ENCODE data around the gene SACS. TPM values are rescaled to one million over a fixed set of nuclear protein-coding genes. Genes with fewer than 3 reads are reported as not detected.
"Not testable (repeated sequence)": the region's sequence is repeated elsewhere in the genome, so short reads cannot be mapped to it uniquely, and the experiment has no call there.

Gene SACS
- total and polyA plus RNA-seq, 2 donors (not counting 1 experiment from before 2014, with no cell fraction given), result 6.8 to 21.4 TPM

DNA sequence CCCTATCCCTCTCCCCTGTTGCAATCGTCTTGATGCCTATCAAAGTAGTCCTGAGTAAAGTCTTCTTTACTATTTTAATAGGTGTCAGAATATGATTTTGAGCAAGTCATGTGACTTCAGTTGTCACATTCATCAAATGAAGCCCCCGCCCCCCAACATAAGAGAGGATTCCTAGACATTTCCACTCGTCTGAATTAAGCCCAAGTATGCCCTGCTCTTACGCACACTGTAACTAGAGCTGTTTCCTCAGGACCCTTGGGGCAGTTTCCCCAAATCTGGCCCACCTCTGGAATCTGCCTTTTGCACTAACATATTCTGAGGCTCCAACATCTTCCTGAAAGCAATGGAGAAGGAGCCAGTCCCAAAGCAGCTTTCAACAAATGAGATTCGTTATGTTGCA is 25.5 kb downstream of the SACS start:
- Histone ChIP-seq H3K4me3 (ENCODE audit: control extremely low read depth in 1 of 5, extremely low read depth in 1 of 5, insufficient read depth in 1 of 5, low read depth in 2 of 5, low read length in 4 of 5) (no peak overlapping the region), H3K27ac (ENCODE audit: low read length in 2 of 2) (no peak overlapping the region), H3K27me3 (replicated peaks in 1 of 4; ENCODE audit: control extremely low read depth in 1 of 4, control insufficient read depth in 3 of 4, insufficient read depth in 4 of 4, low read length in 3 of 4) (peaks cover 0 to 6% (median 3%) of the 10 kb centered on the region in 4 experiments), H4K20me1 (ENCODE audit: control insufficient read depth, insufficient read depth, low read length, poor library complexity, severe bottlenecking) (no peaks in the 10 kb centered on the region), H3K9ac (ENCODE audit: low read length) (no peak overlapping the region), H3K4me2 (replicated peaks; ENCODE audit: low read depth, low read length, poor library complexity, severe bottlenecking) (no peak overlapping the region), H3K4me1 (ENCODE audit: control insufficient read depth in 2 of 2, insufficient read depth in 2 of 2, low read length in 2 of 2) (no peaks in the 10 kb centered on the region), H3K9me3 (ENCODE audit: control extremely low read depth in 1 of 3, control insufficient read depth in 2 of 3, insufficient read depth in 1 of 3, low read length in 2 of 3) (peaks cover 0 to 2% (median 0%) of the 10 kb centered on the region in 3 donors), H2AFZ (ENCODE audit: insufficient read depth, low read depth, low read length, poor library complexity, severe bottlenecking) (no peak overlapping the region), H3K36me3 (replicated peaks in 1 of 2; ENCODE audit: control extremely low read depth in 1 of 2, control insufficient read depth in 1 of 2, extremely low read depth in 1 of 2, insufficient read depth in 2 of 2, low read length in 1 of 2) (no peaks in the 10 kb centered on the region), H3K79me2 (ENCODE audit: control insufficient read depth, insufficient read depth, low read length) (no peaks in the 10 kb centered on the region)
- ATAC-seq (ENCODE audit: low read depth), result no peak
- ChIA-PET POLR2A (no interaction called here), CTCF (interaction anchor here (1.0 to 2.1 kb wide), 7 partner anchors 15 to 492 kb away, joined by 3 to 5 read pairs (median 4); partner anchors contain the start of gene MIPEP)
- intact Hi-C loops (cut with micrococcal nuclease), result no loop called here
- no peak for DNase-seq
- Mint-ChIP-seq H3K4me1 (peaks cover 2% of the 10 kb centered on the region), H3K27ac (no peak overlapping the region), H3K27me3 (peaks cover 34% of the 10 kb centered on the region), H3K9me3 (ENCODE audit: insufficient read depth) (no peaks in the 10 kb centered on the region), H3K4me3 (no peak overlapping the region)
- WGBS (ENCODE audit: insufficient coverage), result 100% methylated on average over 2 of the region's 5 CpGs
- TF ChIP-seq, protein P1, sequence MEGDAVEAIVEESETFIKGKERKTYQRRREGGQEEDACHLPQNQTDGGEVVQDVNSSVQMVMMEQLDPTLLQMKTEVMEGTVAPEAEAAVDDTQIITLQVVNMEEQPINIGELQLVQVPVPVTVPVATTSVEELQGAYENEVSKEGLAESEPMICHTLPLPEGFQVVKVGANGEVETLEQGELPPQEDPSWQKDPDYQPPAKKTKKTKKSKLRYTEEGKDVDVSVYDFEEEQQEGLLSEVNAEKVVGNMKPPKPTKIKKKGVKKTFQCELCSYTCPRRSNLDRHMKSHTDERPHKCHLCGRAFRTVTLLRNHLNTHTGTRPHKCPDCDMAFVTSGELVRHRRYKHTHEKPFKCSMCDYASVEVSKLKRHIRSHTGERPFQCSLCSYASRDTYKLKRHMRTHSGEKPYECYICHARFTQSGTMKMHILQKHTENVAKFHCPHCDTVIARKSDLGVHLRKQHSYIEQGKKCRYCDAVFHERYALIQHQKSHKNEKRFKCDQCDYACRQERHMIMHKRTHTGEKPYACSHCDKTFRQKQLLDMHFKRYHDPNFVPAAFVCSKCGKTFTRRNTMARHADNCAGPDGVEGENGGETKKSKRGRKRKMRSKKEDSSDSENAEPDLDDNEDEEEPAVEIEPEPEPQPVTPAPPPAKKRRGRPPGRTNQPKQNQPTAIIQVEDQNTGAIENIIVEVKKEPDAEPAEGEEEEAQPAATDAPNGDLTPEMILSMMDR (IDR thresholded peaks at IDR 0.05), result no peak
- TF ChIP-seq EZH2 (IDR thresholded peaks at IDR 0.05; ENCODE audit: borderline replicate concordance, insufficient read depth, low read depth, low read length, poor library complexity, severe bottlenecking), result no peak

DNA sequence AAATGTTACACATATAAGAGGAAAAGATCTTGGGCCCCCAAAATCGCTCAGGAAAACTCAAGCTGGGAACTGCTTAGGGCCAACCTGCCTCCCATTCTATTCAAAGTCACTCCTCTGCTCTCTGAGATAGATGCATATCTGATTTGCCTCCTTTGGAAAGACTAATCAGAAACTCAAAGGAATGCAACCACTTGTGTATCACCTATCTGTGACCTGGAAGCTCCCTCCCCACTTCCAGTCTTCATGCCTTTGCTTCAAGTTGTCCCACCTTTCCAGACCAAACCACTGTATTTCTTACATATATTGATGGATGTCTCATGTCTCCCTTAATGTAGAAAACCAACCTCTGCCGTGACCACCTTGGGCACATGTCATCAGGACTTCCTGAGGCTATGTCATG is 32.3 kb downstream of the SACS start:
- H3K4me2 ChIP-seq (replicated peaks; ENCODE audit: low read depth, low read length, poor library complexity, severe bottlenecking); POLR2A ChIA-PET; H3K4me3 ChIP-seq (ENCODE audit: control extremely low read depth in 1 of 5, extremely low read depth in 1 of 5, insufficient read depth in 1 of 5, low read depth in 2 of 5, low read length in 4 of 5); intact Hi-C loops (cut with micrococcal nuclease); ATAC-seq (ENCODE audit: low read depth); DNase-seq; CTCF ChIA-PET; H2AFZ ChIP-seq (ENCODE audit: insufficient read depth, low read depth, low read length, poor library complexity, severe bottlenecking); H3K4me1 Mint-ChIP-seq; H3K9ac ChIP-seq (ENCODE audit: low read length); H3K79me2 ChIP-seq (ENCODE audit: control insufficient read depth, insufficient read depth, low read length); H3K9me3 Mint-ChIP-seq (ENCODE audit: insufficient read depth); H3K27ac ChIP-seq (ENCODE audit: low read length in 2 of 2); H3K4me3 Mint-ChIP-seq; H3K27me3 ChIP-seq (replicated peaks in 1 of 4; ENCODE audit: control extremely low read depth in 1 of 4, control insufficient read depth in 3 of 4, insufficient read depth in 4 of 4, low read length in 3 of 4); H3K36me3 ChIP-seq (replicated peaks in 1 of 2; ENCODE audit: control extremely low read depth in 1 of 2, control insufficient read depth in 1 of 2, extremely low read depth in 1 of 2, insufficient read depth in 2 of 2, low read length in 1 of 2); H3K9me3 ChIP-seq (ENCODE audit: control extremely low read depth in 1 of 3, control insufficient read depth in 2 of 3, insufficient read depth in 1 of 3, low read length in 2 of 3); H3K27ac Mint-ChIP-seq; H4K20me1 ChIP-seq (ENCODE audit: control insufficient read depth, insufficient read depth, low read length, poor library complexity, severe bottlenecking); H3K4me1 ChIP-seq (ENCODE audit: control insufficient read depth in 2 of 2, insufficient read depth in 2 of 2, low read length in 2 of 2): not testable (repeated sequence)
- H3K27me3 Mint-ChIP-seq, result peaks cover 46% of the 10 kb centered on the region
- 83% methylated on average over 1 of the region's 2 CpGs for WGBS (ENCODE audit: insufficient coverage)
